ENCODE results near the gene ZMYND10.

The ZMYND10 gene

DNA sequence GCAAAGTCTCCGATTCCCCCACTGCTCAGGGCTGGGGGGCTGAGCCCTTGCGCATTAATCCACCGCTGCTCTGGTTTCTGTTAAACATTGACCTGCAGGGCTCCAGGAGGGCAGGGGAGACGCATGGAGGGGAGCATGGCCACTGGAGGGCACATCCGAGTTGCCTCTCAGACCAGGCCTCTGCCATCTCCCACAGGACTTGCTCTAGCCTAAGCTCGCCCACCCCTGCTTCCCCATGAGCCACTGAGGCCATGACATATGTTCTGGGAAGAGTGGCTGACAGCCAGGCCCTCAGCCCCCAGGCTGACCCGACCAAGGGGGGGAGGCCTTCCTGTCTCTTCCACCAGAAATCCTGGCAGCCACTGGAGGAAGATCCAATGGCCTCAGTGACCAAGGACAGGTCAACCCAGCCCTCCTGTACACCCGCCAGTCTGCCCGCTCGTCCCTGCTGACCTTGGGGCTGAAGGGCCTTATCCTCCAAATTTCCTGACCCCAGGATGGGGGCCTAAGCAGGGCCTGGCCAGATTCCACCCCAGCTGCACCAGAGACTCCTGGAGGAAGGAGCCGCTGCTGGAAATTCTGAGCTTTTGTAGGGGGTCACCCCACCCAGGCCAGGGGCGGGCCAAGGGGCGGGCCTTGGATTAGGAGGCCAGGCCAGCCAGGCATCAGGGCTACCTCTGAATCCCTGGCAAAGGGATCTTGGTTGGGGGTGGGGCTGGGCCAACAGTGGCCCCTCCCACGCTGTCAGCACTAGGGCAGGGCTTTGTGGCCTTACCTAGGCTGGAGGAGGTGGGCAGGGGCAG lies 42.3 kb downstream of the ZMYND10 start, which contains the start of gene HYAL1:
HYAL1 (minus strand) TSS at position 562 of the 803 bp plus-strand sequence. CDS start 618 bp downstream, outside the sequence.
- no peak for DNase-seq (ENCODE audit: low read depth in 2 of 2)

DNA sequence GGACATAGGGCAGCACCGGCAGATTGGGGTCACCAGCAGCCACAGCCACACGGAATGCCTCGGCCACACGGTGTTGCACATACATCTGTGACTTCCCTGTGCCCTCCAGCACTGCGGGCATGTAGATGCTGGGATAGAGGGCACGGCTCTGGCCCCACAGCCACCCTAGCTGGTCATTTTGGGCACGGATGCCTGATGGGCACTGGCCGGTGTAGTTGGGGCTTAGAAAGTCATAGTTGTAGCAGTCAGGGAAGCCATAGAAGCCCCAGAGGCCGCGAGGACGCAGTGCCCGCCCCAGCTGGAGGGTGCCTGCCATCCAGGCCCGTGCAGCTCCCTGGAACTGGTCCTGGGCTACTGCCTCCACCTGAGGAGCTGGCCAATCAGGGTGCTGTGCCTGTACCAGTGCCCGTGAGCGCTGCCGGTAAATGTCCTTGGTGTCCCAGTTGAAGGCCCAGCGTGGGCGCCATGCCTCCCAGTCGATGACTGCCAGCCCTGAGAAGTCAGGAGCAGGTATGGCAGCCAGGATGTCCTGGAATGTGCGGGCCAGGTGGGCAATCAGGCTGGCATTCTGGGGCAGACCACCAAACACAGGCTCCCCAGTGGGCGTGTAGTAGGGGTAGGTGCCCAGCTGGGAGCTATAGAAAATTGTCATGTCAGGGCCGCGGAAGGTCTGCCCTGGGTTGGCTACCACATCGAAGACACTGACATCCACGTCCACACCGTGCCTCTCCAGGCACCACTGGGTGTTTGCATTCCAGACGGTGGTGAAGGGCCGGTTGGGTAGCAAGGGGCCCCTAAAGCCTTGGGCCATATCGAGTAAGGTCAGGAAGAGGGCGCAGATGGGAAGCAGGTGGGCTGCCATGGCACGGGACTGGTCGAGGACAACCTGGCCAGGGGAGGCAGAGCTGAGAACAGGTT lies 43.2 kb downstream of the ZMYND10 start:
- no peak for DNase-seq (ENCODE audit: low read depth in 2 of 2)

DNA sequence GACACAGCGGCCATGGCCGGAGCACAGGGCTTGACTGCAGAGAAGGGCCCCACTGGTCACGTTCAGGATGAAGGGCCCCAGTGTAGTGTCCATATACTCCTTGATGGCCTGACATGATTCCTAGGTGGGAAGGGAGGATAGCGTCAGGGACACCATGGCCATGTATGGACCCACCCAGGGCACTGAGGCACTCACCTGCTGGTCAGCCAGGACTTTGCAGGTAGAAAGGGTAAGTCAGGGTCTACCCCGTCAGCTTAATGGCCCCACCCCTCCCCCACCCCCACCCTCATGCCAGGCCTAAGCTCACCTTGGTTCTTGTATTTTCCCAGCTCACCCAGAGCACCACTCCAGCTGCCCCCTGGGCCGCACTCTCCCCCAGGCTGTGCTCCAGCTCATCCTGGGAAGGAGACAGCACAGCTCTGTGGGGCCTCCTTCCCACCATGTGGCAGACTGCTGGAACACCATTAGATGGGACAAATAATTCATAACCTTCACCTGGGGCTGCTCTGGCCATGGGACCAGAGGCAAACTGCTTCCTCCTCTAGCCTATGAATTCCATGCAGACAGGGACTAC lies 44.8 kb downstream of the ZMYND10 start:
- DNase-seq (ENCODE audit: low read depth in 2 of 2) = no peak

DNA sequence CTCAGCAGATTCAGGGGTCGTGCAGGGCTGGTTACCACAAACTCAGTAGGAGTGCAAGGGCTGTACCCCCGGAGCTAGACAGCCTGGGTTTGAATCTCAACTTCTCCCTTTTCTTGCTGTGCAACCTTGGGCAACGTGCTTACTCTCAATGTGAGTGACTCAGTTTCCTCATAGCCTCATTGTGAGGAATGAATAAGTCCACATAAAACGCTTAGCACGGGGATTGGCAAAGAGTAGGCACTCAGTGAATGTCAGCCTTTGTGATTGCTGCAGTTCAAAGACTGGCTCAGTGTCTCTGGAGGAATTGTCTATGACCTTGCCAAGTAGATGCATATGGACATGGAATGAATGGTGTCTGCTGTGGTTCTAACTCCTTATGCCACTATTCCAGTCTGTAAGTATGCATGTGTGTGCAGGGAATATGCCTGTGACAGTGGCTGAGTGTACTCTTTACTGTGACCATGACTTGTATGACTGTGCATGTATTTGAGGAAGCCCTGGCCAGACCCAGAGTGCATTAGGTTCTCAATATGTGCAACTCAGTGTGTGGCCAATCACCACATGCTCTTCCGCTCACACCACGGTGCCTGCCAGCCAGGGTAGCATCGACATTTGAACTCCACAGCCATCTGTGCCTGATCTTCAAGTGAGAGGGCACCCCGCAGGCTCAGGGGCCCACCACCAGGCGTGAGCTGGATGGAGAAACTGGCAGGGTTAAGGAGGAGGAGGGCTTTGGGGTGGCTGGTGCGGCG lies 45.4 kb downstream of the ZMYND10 start:
- DNase-seq (ENCODE audit: low read depth in 2 of 2) = no peak

DNA sequence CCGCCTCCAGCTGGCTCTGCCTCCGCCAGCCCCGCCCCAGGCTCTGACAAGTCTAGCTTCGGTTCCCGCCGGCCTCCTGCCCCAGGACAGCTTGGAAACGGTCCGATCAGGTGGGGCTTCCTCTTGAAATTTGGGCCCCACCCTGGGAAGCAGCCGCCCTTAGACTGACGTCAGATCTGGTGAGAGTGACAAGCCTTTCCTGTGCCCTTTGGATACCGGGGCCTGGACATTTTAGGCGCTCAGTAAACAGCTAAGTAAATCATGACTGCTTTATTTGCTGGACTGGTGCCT lies 45.9 kb downstream of the ZMYND10 start:
- no peak for DNase-seq (ENCODE audit: low read depth in 2 of 2)

DNA sequence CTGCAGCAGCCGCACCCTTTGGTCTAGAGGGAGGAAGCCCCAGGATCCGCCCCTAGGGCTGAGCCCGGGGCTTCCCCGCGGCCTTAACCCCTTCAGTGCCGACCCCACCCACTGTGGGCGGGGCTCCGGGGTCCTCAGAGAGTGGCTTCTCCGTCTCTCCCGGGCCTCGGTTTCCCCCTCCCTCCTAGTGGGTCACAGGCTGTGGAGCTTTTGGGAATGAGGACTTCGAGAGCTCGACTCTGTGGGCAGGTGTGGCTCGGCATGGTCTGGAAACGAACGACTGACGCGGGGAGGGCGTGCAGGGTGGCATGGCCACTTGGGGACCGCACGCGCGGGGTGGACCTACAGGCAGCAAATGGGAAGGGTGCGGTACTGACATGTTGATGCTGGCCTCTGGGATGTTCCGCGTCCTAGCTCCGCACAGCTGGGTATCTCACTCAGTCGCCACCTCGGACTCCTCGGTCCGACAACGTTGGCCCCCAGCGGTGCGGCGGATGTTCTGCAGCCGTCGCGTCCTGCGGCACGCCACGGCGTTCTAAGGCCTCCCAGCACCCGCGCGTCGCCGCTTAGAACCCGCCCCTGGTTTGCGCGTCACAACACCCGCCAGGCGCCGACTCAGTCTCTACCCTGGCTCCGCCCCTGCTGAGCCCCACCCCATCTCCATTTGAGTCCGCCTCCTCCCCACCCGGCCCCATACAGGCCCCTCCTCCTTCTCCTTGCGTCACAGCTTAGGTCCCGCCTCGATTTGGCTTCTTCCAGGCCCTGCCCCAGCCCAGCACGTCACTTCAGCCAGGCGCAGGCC lies 46.5 kb downstream of the ZMYND10 start, which contains the start of the genes HYAL3 and NAA80:
HYAL3 (minus strand) TSS at position 570 of the 802 bp plus-strand sequence. CDS start 3,803 bp downstream, outside the sequence.
NAA80 (minus strand) TSS at position 570 of the 802 bp plus-strand sequence. CDS start 1,942 bp downstream, outside the sequence.
- peak; percentile 97 to 98 for DNase-seq (ENCODE audit: low read depth in 2 of 2)

DNA sequence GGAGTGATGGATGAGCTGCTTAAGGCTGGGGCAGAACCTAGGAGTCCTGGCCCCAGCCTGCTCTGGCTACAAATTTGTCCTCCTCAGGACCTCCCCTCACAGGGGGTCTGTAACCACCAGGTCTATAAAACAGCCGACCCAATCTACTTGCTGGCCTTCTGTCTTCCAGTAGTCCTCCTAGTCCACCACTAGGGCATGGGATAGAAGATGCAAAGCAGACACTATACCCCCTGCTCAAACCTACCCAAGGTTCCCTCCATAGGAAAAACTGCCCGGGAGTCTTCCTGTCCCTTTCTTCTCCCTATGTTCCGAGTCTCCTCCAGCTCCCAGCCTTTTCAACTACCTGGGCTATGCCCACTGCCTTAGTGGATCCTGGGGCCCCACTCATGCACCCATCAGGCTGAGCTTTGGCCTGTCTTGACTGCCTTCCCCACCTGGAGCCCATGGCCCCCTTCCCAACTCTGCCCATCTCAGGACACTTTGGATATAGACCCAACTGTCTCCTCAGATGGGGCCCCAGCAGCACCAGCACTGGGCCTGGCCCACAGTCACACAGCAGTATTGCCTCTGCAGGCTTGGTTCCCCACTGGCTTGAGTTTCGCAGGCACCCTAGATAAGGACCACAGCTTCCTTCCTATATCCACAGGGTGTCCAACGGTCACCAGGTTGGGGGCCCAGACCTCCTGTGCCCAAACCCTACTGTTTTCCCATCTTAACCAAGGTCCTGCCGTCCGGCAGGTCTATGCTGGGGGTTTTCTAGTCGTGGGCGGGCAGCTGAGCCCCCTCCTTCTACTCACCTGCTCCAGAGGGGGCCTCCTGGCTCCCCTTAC lies 47.4 kb downstream of the ZMYND10 start:
- no peak for DNase-seq (ENCODE audit: low read depth in 2 of 2)

DNA sequence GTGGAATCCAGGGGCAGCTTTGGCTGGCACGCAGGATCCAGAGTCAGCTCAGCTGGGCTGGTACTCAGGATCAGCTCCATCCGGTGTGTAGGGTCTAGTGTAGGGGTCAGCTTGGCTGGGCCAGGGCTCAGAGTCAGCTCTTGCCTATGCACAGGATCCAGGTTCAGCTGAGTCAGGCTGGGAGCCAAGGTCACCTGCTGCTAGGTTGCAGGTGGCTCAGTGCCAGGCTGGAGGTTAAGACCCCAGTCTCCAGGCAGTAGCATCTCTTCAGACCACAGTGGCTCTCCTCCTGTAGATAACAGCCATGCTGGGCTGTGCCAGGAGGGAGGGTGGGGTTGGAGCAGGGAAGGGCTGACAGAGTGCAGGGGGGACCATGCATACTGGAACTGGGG lies 48.2 kb downstream of the ZMYND10 start:
- DNase-seq (ENCODE audit: low read depth in 2 of 2) = no peak

DNA sequence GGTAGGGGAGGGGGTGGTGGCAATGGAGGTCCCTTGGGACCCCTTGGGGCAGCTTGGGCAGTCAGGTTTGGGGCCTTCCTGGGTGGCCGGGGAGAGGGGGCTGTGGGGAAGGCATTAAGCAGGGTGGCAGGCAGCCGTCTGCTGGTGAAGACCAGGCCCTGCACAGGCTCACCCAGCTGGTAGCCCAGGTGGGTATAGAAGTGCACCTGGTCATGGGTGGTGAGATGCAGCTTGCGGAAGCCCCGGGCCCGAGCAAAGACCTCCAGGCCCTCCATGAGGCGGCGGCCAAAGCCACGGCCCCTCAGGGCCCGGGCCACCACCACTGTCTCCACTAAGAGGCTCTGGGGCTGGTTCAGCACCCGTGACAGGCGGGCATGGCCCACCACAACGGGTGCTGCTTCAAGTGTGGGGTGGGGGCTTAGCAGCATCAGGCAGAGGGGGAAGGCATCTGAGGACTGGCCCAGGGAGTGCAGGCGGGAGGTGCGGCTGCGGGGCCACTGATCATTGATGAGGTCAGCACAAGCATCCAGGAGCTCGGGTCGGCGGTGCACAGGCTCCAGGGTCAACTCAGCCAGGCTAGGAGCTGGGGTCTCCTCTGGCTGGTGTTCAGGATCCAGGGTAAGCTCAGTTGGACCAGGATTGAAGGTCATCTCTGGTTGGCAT lies 48.7 kb downstream of the ZMYND10 start:
- no peak for DNase-seq (ENCODE audit: low read depth in 2 of 2)

DNA sequence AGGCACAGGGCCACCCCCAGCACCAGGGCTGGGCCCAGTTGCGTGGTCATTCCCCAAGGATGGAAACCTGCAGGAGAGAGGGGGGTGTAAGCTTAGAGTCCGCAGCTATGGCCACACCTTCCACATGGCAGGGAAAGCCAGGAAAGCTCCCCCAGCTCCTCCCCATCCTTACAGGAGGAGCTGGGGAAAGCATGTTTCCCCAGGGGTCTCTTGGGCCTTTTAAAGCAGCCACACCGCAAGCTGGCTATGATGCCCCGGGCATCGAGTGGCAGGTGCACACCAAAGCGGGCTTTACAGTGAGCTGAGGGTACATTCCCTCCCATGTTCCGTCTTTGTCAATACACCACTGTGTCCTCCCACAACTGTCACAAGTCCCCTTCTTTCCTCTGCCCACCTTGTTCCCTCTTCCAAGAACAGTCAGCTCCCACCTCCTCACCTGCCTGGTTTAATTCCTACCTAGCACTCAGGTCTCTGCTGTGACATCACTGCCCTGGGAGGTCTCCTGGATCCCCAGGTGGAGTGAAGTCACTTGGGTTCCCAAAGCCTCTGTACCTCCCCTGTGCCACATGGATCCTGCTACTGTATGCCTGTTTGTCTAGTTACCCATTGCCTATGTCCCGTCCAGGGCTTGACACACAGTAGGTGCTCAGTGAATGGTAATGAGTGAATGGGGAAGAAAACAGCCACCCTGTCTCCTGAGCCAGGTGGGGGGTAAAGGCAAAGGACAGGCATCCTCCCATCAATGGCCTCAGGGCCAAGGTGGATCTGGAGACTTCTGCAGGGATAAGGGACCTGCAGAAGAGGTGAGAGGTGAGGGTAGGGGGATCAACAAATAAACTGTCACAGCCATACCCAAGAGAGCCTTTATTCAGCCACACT lies 49.7 kb downstream of the ZMYND10 start:
- no peak for DNase-seq (ENCODE audit: low read depth in 2 of 2)

DNA sequence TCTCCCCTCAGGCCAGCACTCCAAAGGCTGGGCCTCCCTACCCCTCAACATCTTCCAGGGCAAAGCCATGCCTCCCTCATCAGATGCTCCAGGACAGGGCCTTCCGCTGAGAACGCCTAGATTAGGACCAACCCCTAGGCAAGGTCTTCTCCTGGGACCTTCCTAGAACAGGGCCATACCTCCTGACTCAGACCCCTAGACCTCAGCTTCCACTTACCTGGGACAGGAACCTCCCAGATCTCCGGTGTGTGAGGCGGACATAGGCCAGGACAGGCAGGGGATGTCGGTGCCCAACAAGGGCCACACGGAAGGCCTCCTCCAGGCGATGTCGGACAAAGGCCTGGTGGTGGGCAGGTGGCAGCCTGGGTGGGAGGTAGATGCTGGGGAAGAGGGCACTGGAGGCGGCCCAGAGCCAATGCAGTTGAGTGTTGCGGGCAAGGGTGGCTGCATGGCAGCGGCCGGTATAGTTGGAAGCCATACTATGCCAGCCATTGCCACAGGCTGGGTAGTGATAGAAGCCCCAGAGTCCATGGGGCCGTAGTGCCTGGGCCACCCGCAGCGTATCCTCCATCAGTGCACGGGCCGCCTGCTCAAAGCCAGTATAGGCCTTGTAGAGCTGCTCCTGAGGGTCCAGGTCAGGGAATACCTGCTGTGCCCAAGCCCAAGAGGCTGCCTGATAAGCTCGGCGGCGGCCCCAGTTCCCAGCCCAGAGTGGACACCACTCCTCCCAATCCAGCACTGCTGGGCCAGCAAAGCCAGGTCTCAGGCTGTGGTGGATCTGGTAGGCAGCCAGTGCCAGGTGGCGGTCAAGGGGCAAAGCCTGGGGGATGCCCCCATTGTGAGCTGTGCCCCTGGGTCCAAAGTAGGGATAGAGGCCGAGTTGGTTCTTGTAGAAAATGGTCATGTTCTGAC lies 50.8 kb downstream of the ZMYND10 start:
- no peak for DNase-seq (ENCODE audit: low read depth in 2 of 2)

DNA sequence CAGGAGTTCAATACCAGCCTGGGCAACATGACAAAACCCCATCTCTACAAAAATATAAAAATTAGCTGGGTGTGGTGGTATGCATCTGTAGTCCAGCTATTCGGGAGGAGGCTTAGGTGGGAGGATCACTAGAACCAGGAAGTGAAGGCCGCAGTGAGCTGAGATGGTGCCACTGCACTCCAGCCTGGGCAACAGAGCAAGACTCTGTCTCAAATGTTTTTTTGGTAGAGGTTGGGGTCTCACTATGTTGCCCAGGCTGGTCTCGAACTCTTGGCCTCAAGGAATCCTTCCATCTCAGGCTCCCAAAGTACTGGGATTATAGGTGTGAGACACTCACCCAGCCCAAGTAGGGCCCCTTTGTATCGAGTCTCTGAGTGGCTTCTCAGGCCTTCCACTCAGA lies 51.4 kb downstream of the ZMYND10 start:
- DNase-seq (ENCODE audit: low read depth in 2 of 2) = no peak

DNA sequence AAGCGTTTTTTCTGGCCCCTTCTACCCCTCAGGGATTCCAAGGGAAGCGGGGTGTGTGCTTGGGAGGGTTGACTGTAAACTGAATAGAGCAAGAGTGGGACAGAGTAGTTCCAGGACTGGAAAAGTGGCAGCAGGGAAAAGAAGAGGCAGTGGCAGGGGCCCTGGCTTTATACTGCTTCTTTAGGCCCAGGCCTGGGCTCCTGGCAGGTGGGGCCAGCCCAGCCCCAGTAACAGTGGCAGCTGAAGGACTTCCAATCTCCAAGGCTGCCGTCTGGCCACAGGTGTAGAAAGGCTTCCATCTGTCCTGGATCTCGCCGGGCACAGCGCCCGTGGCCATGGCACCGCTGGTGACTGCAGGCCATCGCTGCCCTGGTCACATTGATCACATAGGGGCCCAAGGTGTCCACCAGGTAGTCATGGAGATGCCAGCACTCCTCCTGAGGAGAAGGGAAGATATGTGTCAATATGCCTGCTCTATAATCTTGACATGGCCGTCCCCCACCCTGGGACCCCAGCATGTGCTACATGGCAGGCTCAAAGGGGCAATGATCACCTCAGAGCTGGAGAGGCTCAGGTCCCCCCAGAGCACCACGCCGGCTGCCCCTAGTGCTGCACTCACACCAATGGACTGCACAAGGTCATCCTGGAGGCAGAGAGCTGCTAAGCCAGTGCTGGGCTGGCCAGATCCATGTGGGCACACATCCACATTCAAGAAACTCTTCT lies 52.3 kb downstream of the ZMYND10 start:
- DNase-seq (ENCODE audit: low read depth in 2 of 2) = no peak

DNA sequence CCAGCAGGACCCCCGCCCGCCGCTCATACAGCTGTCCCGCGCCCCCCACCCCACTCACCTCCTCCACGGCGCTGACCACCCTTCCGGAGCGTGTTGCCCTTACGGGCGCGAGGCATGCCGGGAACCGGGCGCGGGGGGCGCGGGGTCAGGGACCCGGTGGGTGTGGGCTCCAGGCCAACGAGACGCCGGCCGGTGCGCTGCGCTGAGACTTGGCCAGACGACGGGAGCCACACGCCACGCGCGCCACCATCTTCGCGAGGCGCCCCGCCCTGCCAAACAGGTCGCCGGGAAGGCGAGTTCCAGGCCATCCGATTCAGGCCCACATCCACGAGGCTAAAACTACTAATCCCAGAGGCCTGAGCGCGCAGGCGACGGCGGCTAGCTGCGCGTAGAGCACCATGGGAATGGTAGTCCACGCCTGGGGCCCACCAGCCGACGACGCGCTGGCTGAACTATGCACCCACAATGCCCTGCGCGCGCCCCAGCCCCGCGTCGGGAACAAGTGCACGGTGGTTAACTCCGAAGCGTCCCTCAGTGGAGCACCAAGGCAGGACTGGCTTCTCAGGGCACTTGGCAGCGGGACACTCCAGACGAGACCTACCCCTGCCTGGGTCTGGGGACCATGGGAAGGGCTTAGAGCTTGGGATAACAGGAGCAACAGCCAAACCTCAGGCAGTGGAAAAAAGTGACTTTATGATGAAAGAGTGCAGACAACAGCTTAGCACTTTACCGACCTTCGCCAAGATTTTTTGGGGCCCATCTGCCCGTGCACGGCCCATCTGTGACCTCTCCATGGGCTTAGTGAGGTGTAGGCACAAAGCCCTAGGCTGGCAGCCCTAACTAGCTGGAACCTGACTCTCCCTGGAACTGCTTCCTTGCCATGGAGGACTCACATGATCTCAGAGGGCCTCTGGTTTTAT lies 53.1 kb downstream of the ZMYND10 start, which contains the start of gene IFRD2:
IFRD2 (minus strand) TSS at position 271 of the 920 bp plus-strand sequence; CDS start at position 116, 155 bp downstream.
- peak; percentile 85 to 89 for DNase-seq (ENCODE audit: low read depth in 2 of 2)
